ENCODE results near the gene OSBP2. TPM values are rescaled to one million over a fixed set of nuclear protein-coding genes. Genes with fewer than 3 reads are reported as not detected.

Gene OSBP2
- total and polyA plus RNA-seq, 2 of the 13 experiments (the other 11 are each of a cell fraction or from before 2014, with no cell fraction given), result 5.0 to 7.7 TPM

DNA sequence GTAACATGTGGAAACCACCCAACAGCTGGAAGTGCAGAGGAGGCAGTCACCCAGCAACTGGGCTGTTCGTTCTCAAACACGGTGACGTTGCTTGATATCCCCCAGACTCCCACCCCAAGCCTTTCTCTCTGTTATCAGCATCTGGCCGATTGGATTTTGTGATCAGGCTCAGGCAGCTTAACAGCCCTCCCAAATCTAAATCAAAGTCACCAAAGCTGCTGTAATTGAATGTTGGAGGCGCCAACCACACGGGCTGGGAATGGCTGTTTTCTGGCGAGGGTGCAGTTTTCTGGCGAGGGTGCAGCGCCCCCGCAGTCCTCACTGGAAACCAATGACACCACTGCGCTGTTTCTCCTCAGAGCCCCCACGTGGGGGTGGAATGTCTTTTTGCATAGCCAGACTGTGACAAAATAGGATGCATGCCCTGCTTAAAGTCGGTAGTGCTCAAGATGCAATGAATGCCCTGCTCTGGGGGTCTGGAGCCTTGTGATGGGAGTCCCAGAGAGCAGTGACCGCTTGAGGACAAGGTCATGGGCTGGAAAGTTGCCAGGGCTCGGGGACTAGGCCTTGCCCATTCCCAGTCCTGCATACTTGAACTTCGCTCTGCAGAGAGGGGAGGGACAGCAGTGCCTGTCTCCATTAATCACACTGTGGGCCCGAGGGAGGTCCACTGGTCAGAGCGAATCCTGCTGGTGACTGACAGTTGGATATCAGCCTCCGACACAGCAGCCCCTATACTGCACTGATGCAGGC lies 168.6 kb downstream of the OSBP2 start (continued):
- peak; percentile 78 for TF ChIP-seq PATZ1 (CRISPR knock-in tag; IDR thresholded peaks at IDR 0.05)
- no peak for TF ChIP-seq JDP2 (CRISPR knock-in tag; IDR thresholded peaks at IDR 0.05; ENCODE audit: borderline replicate concordance)
- TF ChIP-seq ZNF672 (CRISPR knock-in tag; IDR thresholded peaks at IDR 0.05), result no peak
- TF ChIP-seq CAMTA2 (CRISPR knock-in tag; IDR thresholded peaks at IDR 0.05; ENCODE audit: borderline replicate concordance), result no peak
- TF ChIP-seq KMT2B (CRISPR knock-in tag; IDR thresholded peaks at IDR 0.05), result no peak
- TF ChIP-seq ARNTL (CRISPR knock-in tag; IDR thresholded peaks at IDR 0.05), result peak; percentile 59; the same call in 1 of the 2 replicates
- no peak for TF ChIP-seq FOXA1 (IDR thresholded peaks at IDR 0.05)
- no peak for TF ChIP-seq FOXA1 (CRISPR knock-in tag; IDR thresholded peaks at IDR 0.05)
- no peak for TF ChIP-seq ZNF563 (CRISPR knock-in tag; IDR thresholded peaks at IDR 0.05)
- peak; percentile 56; the same call in 1 of the 2 replicates for TF ChIP-seq BCL6 (CRISPR knock-in tag; IDR thresholded peaks at IDR 0.05)
- TF ChIP-seq, protein P1, sequence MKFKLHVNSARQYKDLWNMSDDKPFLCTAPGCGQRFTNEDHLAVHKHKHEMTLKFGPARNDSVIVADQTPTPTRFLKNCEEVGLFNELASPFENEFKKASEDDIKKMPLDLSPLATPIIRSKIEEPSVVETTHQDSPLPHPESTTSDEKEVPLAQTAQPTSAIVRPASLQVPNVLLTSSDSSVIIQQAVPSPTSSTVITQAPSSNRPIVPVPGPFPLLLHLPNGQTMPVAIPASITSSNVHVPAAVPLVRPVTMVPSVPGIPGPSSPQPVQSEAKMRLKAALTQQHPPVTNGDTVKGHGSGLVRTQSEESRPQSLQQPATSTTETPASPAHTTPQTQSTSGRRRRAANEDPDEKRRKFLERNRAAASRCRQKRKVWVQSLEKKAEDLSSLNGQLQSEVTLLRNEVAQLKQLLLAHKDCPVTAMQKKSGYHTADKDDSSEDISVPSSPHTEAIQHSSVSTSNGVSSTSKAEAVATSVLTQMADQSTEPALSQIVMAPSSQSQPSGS (CRISPR knock-in tag; IDR thresholded peaks at IDR 0.05), result peak; percentile 50; the same call in 1 of the 2 replicates
- TF ChIP-seq ZNF800 (CRISPR knock-in tag; IDR thresholded peaks at IDR 0.05), result no peak
- TF ChIP-seq FOXC1 (CRISPR knock-in tag; IDR thresholded peaks at IDR 0.05; ENCODE audit: borderline replicate concordance), result no peak
- TF ChIP-seq, protein P2, sequence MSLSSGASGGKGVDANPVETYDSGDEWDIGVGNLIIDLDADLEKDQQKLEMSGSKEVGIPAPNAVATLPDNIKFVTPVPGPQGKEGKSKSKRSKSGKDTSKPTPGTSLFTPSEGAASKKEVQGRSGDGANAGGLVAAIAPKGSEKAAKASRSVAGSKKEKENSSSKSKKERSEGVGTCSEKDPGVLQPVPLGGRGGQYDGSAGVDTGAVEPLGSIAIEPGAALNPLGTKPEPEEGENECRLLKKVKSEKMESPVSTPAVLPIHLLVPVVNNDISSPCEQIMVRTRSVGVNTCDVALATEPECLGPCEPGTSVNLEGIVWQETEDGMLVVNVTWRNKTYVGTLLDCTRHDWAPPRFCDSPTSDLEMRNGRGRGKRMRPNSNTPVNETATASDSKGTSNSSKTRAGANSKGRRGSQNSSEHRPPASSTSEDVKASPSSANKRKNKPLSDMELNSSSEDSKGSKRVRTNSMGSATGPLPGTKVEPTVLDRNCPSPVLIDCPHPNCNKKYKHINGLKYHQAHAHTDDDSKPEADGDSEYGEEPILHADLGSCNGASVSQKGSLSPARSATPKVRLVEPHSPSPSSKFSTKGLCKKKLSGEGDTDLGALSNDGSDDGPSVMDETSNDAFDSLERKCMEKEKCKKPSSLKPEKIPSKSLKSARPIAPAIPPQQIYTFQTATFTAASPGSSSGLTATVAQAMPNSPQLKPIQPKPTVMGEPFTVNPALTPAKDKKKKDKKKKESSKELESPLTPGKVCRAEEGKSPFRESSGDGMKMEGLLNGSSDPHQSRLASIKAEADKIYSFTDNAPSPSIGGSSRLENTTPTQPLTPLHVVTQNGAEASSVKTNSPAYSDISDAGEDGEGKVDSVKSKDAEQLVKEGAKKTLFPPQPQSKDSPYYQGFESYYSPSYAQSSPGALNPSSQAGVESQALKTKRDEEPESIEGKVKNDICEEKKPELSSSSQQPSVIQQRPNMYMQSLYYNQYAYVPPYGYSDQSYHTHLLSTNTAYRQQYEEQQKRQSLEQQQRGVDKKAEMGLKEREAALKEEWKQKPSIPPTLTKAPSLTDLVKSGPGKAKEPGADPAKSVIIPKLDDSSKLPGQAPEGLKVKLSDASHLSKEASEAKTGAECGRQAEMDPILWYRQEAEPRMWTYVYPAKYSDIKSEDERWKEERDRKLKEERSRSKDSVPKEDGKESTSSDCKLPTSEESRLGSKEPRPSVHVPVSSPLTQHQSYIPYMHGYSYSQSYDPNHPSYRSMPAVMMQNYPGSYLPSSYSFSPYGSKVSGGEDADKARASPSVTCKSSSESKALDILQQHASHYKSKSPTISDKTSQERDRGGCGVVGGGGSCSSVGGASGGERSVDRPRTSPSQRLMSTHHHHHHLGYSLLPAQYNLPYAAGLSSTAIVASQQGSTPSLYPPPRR (CRISPR knock-in tag; IDR thresholded peaks at IDR 0.05; ENCODE audit: borderline replicate concordance), result peak; percentile 68; the same call in 1 of the 2 replicates
- peak; percentile 32; the same call in 1 of the 2 replicates for TF ChIP-seq KDM3A (CRISPR knock-in tag; IDR thresholded peaks at IDR 0.05; ENCODE audit: low read depth)
- peak; percentile 79 for TF ChIP-seq TEAD3 (CRISPR knock-in tag; optimal IDR thresholded peaks at IDR 0.05; ENCODE audit: borderline replicate concordance)
- TF ChIP-seq, protein P3, sequence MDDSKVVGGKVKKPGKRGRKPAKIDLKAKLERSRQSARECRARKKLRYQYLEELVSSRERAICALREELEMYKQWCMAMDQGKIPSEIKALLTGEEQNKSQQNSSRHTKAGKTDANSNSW (CRISPR knock-in tag; IDR thresholded peaks at IDR 0.05; ENCODE audit: borderline replicate concordance), result no peak
- TF ChIP-seq PRMT3 (CRISPR knock-in tag; IDR thresholded peaks at IDR 0.05; ENCODE audit: borderline replicate concordance, low read depth), result no peak
- no peak for TF ChIP-seq DNMT1 (CRISPR knock-in tag; IDR thresholded peaks at IDR 0.05)
